Activated CD8-positive, alpha-beta T cell treated with anti-CD3 and anti-CD28 coated beads for 36 hours (primary cell): Measurements from ENCODE around the gene STK24. TPM values are rescaled to one million over a fixed set of nuclear protein-coding genes. Genes with fewer than 3 reads are reported as not detected.

ENCODE experiments used
- ATAC-seq: fragments of 200-7000 bp; cut with Tn5 transposase; one replicate; pipeline ENCODE4 v1.10.0; 2021; ENCODE audit warnings: mild to moderate bottlenecking, moderate library complexity
- CTCF ChIA-PET: fragments of 350-600 bp; sonication (Branson Sonifier 250); formaldehyde crosslinking; loops from one replicate; lab custom pipeline; 2021; ENCODE audit warnings: antibody characterized with exemption; lab: Charles Lee
- POLR2A ChIA-PET: fragments of 350-600 bp; sonication (Branson Sonifier 250); formaldehyde crosslinking; loops from one replicate; lab custom pipeline; 2021; ENCODE audit warnings: antibody characterized with exemption; lab: Charles Lee
- DNase-seq: peaks from one replicate; pipeline ENCODE4 v3.0.0-alpha.2; 2020
- H3K27ac Mint-ChIP-seq: one replicate; pipeline ENCODE4 v1.8.0; 2021; ENCODE audit warnings: mild to moderate bottlenecking, mixed read lengths
- H3K27me3 Mint-ChIP-seq: one replicate; pipeline ENCODE4 v1.8.0; 2021; ENCODE audit warnings: mixed read lengths
- H3K36me3 Mint-ChIP-seq: one replicate; pipeline ENCODE4 v1.8.0; 2021; ENCODE audit warnings: low read depth, mixed read lengths
- H3K4me1 Mint-ChIP-seq: one replicate; pipeline ENCODE4 v1.8.0; 2021; ENCODE audit warnings: low read depth, mixed read lengths
- H3K4me3 Mint-ChIP-seq: one replicate; pipeline ENCODE4 v1.8.0; 2021; ENCODE audit warnings: mild to moderate bottlenecking, moderate library complexity, mixed read lengths
- H3K9me3 Mint-ChIP-seq: one replicate; pipeline ENCODE4 v1.8.0; 2021; ENCODE audit warnings: mixed read lengths
- intact Hi-C: fragments of 100-400 bp; cut with micrococcal nuclease; formaldehyde crosslinking; loops from one replicate; pipeline ENCODE4 v1.10.0; 2022
- total RNA-seq, 2 experiments: library from RNA; stranded (reverse); gene quantifications; one replicate each; pipeline ENCODE4 v1.2.3, GENCODE V29; 2021
- TF ChIP-seq, protein P1 (sequence below): fragments of 200-600 bp; IDR thresholded peaks from one replicate; pipeline ENCODE4 v1.8.0; 2022; ENCODE audit warnings: antibody characterized with exemption, mild to moderate bottlenecking

Gene STK24
- total RNA-seq, 2 experiments from 2014 or later: 118 TPM

GRCh38 chr13:98459171-98459681, 117.7 kb downstream of the STK24 start:
- ATAC-seq: no peak
- Mint-ChIP-seq H3K4me1 (peaks cover 7% of the 10 kb centered on the region), H3K9me3 (no peaks in the 10 kb centered on the region), H3K4me3 (no peak overlapping the region), H3K27ac (no peak overlapping the region), H3K36me3 (peaks cover 59% of the 10 kb centered on the region), H3K27me3 (no peaks in the 10 kb centered on the region)
- TF ChIP-seq, protein P1, sequence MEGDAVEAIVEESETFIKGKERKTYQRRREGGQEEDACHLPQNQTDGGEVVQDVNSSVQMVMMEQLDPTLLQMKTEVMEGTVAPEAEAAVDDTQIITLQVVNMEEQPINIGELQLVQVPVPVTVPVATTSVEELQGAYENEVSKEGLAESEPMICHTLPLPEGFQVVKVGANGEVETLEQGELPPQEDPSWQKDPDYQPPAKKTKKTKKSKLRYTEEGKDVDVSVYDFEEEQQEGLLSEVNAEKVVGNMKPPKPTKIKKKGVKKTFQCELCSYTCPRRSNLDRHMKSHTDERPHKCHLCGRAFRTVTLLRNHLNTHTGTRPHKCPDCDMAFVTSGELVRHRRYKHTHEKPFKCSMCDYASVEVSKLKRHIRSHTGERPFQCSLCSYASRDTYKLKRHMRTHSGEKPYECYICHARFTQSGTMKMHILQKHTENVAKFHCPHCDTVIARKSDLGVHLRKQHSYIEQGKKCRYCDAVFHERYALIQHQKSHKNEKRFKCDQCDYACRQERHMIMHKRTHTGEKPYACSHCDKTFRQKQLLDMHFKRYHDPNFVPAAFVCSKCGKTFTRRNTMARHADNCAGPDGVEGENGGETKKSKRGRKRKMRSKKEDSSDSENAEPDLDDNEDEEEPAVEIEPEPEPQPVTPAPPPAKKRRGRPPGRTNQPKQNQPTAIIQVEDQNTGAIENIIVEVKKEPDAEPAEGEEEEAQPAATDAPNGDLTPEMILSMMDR: no peak
- CTCF ChIA-PET: no interaction called here
- intact Hi-C loops: no loop called here
- POLR2A ChIA-PET: no interaction called here
- no peak for DNase-seq

DNA sequence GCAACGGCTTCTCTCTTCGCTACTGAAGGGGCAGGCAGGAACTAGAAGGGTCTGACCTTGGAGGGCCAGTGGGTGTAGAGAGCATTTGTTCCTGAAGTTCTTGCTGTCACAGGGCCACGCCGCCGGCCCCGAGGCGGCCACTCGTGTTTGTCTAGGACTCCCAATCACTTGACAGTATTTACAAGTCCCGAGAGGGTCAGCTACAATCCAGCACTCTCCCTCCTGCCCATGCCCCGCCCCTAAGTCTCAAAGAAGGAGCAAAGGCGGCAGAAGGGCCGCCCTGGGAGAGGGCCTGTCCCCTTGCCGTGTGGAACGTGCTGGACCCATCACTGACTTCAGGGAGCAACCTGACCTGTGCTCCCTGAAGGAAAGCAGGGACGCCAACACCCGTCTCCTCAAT, 118.5 kb downstream of the STK24 start:
- CTCF ChIA-PET: no interaction called here
- POLR2A ChIA-PET: no interaction called here
- DNase-seq (no peak), ATAC-seq (no peak)
- H3K9me3 Mint-ChIP-seq: no peaks in the 10 kb centered on the region
- H3K4me1 Mint-ChIP-seq: peaks cover 7% of the 10 kb centered on the region
- H3K36me3 Mint-ChIP-seq: peaks cover 57% of the 10 kb centered on the region
- H3K27ac Mint-ChIP-seq: no peak overlapping the region
- no peak overlapping the region for H3K4me3 Mint-ChIP-seq
- TF ChIP-seq, protein P1: no peak
- intact Hi-C loops: no loop called here
- H3K27me3 Mint-ChIP-seq: no peaks in the 10 kb centered on the region

DNA sequence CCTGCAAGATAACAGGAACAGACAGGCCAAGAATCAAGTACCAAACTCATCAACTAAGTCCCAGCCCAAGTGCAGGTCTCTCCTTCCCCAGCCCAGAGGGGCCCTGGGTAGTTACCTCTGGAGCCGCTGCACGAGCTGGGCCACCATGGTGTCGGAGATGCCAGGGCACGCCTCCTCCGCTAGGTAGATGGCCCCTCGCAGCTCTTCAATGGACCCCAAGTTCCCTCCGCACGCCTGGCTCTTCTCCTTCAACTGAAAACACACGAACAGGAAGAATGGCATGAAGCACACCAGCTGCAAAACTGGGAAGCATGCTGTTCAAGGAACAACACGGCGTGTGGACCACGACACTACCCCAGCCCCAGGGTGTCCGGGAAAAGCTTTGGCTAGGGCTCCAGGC, 119.9 kb downstream of the STK24 start:
- Mint-ChIP-seq H3K27me3 (no peaks in the 10 kb centered on the region), H3K4me3 (no peak overlapping the region), H3K4me1 (peaks cover 5% of the 10 kb centered on the region), H3K36me3 (peaks cover 52% of the 10 kb centered on the region), H3K27ac (peak overlapping the region; percentile 34), H3K9me3 (no peaks in the 10 kb centered on the region)
- no peak for ATAC-seq
- CTCF ChIA-PET: interaction anchor here (0.6 to 1.6 kb wide), 5 partner anchors 10 to 216 kb away, joined by 3 to 8 read pairs (median 4); no protein-coding TSS in a partner anchor
- TF ChIP-seq, protein P1: no peak
- intact Hi-C loops: no loop called here
- POLR2A ChIA-PET: no interaction called here
- DNase-seq: no peak

- TF ChIP-seq, protein P1: no peak
- ChIA-PET CTCF (interaction anchor here (0.6 to 2.8 kb wide), 6 partner anchors 9 to 217 kb away, joined by 4 to 18 read pairs (median 7); no protein-coding TSS in a partner anchor), POLR2A (no interaction called here)
- peaks cover 11% of the 10 kb centered on the region for H3K4me1 Mint-ChIP-seq
- no peak overlapping the region for H3K27ac Mint-ChIP-seq
- H3K4me3 Mint-ChIP-seq: no peak overlapping the region
- H3K27me3 Mint-ChIP-seq: no peaks in the 10 kb centered on the region
- peaks cover 57% of the 10 kb centered on the region for H3K36me3 Mint-ChIP-seq
- DNase-seq (no peak), ATAC-seq (no peak)
- H3K9me3 Mint-ChIP-seq: no peaks in the 10 kb centered on the region
- intact Hi-C loops: no loop called here
Measured at GRCh38 chr13:98456413-98456845, 120.5 kb downstream of the STK24 start.

- peaks cover 23% of the 10 kb centered on the region for H3K4me1 Mint-ChIP-seq
- CTCF ChIA-PET: interaction anchor here (1.0 to 2.8 kb wide), 6 partner anchors 9 to 246 kb away, joined by 3 to 18 read pairs (median 4); no protein-coding TSS in a partner anchor
- H3K27me3 Mint-ChIP-seq: no peaks in the 10 kb centered on the region
- POLR2A ChIA-PET: no interaction called here
- no peaks in the 10 kb centered on the region for H3K9me3 Mint-ChIP-seq
- TF ChIP-seq, protein P1: no peak
- ATAC-seq (no peak), DNase-seq (no peak)
- H3K4me3 Mint-ChIP-seq: no peak overlapping the region
- intact Hi-C loops: no loop called here
- H3K27ac Mint-ChIP-seq: peak overlapping the region; percentile 41
- H3K36me3 Mint-ChIP-seq: peaks cover 54% of the 10 kb centered on the region
Measured at GRCh38 chr13:98454389-98454881, 122.5 kb downstream of the STK24 start.
